IMR-90 (cell line): Measurements from ENCODE around the gene LRRC73. TPM values are rescaled to one million over a fixed set of nuclear protein-coding genes. Genes with fewer than 3 reads are reported as not detected.

ENCODE experiments used
- ATAC-seq: fragments of 200-7000 bp; cut with Tn5 transposase; 2 replicates; pipeline ENCODE4 v1.9.1; 2020; ENCODE audit warnings: low read depth, mild to moderate bottlenecking, moderate library complexity
- BruUV-seq: library from RNA; stranded (reverse); fragments of 400-500 nt; replicated peaks from 2 replicates; lab custom pipeline; 2021; lab: Mats Ljungman, UMichigan
- CTCF ChIA-PET: fragments of 300-600 bp; formaldehyde crosslinking; extraction: SDS; loops from one replicate; lab custom pipeline; 2021; ENCODE audit warnings: antibody characterized with exemption; lab: Yijun Ruan, JAX
- POLR2A ChIA-PET: fragments of 300-600 bp; sonication (Branson Sonifier 250); formaldehyde crosslinking; loops from one replicate; lab custom pipeline; 2022; ENCODE audit warnings: antibody characterized with exemption; ENCODE audit not compliant: unreplicated experiment; lab: Charles Lee
- DNase-seq: peaks from one replicate; pipeline ENCODE4 v3.0.0; 2013
- H2AFZ ChIP-seq: replicated peaks from 2 replicates; pipeline ENCODE3; 2013; ENCODE audit warnings: low read length, mild to moderate bottlenecking; ENCODE audit not compliant: poor library complexity
- H2AK5ac ChIP-seq: 2 replicates; pipeline ENCODE4 v1.6.1; 2013; ENCODE audit warnings: low read depth, low read length, inconsistent platforms
- H2AK9ac ChIP-seq: replicated peaks from 2 replicates; pipeline ENCODE3; 2013; ENCODE audit warnings: mild to moderate bottlenecking, low read depth, low read length, moderate library complexity; ENCODE audit not compliant: poor library complexity
- H2BK120ac ChIP-seq: 2 replicates; pipeline ENCODE4 v1.6.1; 2013; ENCODE audit warnings: low read depth, low read length, inconsistent platforms
- H2BK15ac ChIP-seq: 3 replicates; pipeline ENCODE4 v1.6.1; 2013; ENCODE audit warnings: low read depth, low read length, inconsistent platforms
- H2BK20ac ChIP-seq: 2 replicates; pipeline ENCODE4 v1.6.1; 2013; ENCODE audit warnings: low read depth, mild to moderate bottlenecking, inconsistent platforms, low read length, moderate library complexity
- H2BK5ac ChIP-seq: 2 replicates; pipeline ENCODE4 v1.6.1; 2013; ENCODE audit warnings: mild to moderate bottlenecking, low read depth, low read length, inconsistent platforms; ENCODE audit not compliant: poor library complexity, severe bottlenecking
- H3K14ac ChIP-seq: replicated peaks from 2 replicates; pipeline ENCODE4 v1.6.1; 2013; ENCODE audit warnings: low read depth, low read length, inconsistent platforms
- H3K18ac ChIP-seq: 2 replicates; pipeline ENCODE4 v1.6.1; 2013; ENCODE audit warnings: low read depth, low read length, control low read depth
- H3K23ac ChIP-seq: 2 replicates; pipeline ENCODE4 v1.6.1; 2013; ENCODE audit warnings: low read depth, low read length, inconsistent platforms
- H3K27ac ChIP-seq: 2 replicates; pipeline ENCODE4 v1.5.1; 2013; ENCODE audit warnings: mild to moderate bottlenecking, control low read depth, low read length; ENCODE audit not compliant: insufficient read depth
- H3K27me3 ChIP-seq: 2 replicates; pipeline ENCODE4 v1.6.1; 2013; ENCODE audit warnings: low read length; ENCODE audit not compliant: control insufficient read depth, insufficient read depth
- H3K36me3 ChIP-seq: 2 replicates; pipeline ENCODE4 v1.6.1; 2013; ENCODE audit warnings: low read length, mixed read lengths; ENCODE audit not compliant: control insufficient read depth, insufficient read depth
- H3K4ac ChIP-seq: 2 replicates; pipeline ENCODE4 v1.6.1; 2013; ENCODE audit warnings: low read depth, low read length, inconsistent platforms
- H3K4me1 ChIP-seq: 2 replicates; pipeline ENCODE4 v1.6.1; 2013; ENCODE audit warnings: low read length, mixed read lengths; ENCODE audit not compliant: control insufficient read depth, insufficient read depth
- H3K4me2 ChIP-seq: 2 replicates; pipeline ENCODE4 v1.6.1; 2013; ENCODE audit warnings: low read depth, mild to moderate bottlenecking, control low read depth, low read length, moderate library complexity
- H3K4me3 ChIP-seq: 2 replicates; pipeline ENCODE4 v1.5.1; 2013; ENCODE audit warnings: low read depth, mild to moderate bottlenecking, control low read depth, low read length, moderate library complexity; ENCODE audit not compliant: insufficient read depth
- H3K56ac ChIP-seq: 2 replicates; pipeline ENCODE4 v1.6.1; 2013; ENCODE audit warnings: low read length, inconsistent platforms; ENCODE audit not compliant: insufficient read depth; ENCODE audit errors: extremely low read depth
- H3K79me1 ChIP-seq, 2 experiments: 2 replicates each; pipeline ENCODE4 v1.6.1; 2013; ENCODE audit warnings: low read length in 2 of 2, inconsistent platforms in 1 of 2, low read depth in 1 of 2
- H3K9ac ChIP-seq: 2 replicates; pipeline ENCODE4 v1.6.1; 2013; ENCODE audit warnings: low read depth, low read length, control low read depth
- H3K9me1 ChIP-seq: 2 replicates; pipeline ENCODE4 v1.6.1; 2013; ENCODE audit warnings: low read length, inconsistent platforms; ENCODE audit not compliant: insufficient read depth
- H3K9me3 ChIP-seq: 2 replicates; pipeline ENCODE4 v1.6.1; 2013; ENCODE audit warnings: low read length; ENCODE audit not compliant: control insufficient read depth, insufficient read depth
- H4K20me1 ChIP-seq: 2 replicates; pipeline ENCODE4 v1.6.1; 2013; ENCODE audit warnings: low read length, inconsistent platforms; ENCODE audit not compliant: insufficient read depth
- H4K5ac ChIP-seq: 2 replicates; pipeline ENCODE4 v1.6.1; 2013; ENCODE audit warnings: mild to moderate bottlenecking, low read depth, low read length, control low read depth
- H4K8ac ChIP-seq, 2 experiments: 2 replicates each; pipeline ENCODE4 v1.6.1; 2013; ENCODE audit warnings: low read depth in 2 of 2, low read length in 2 of 2, control low read depth in 1 of 2, inconsistent platforms in 1 of 2
- H4K91ac ChIP-seq: 2 replicates; pipeline ENCODE4 v1.6.1; 2013; ENCODE audit warnings: low read depth, low read length, inconsistent platforms; ENCODE audit not compliant: insufficient read depth
- FOS ChIP-seq: fragments of 150-350 bp; IDR thresholded peaks from 2 replicates; pipeline ENCODE4 v1.6.1; 2016; ENCODE audit warnings: low read depth, low read length
- RAD21 ChIP-seq: IDR thresholded peaks from 2 replicates; pipeline ENCODE4 v1.6.1; 2012; ENCODE audit warnings: low read length, improper control_type of control experiment
- RFX5 ChIP-seq: IDR thresholded peaks from 2 replicates; pipeline ENCODE4 v1.8.0; 2012; ENCODE audit warnings: low read depth, mild to moderate bottlenecking, low read length, moderate library complexity
- WGBS, 2 experiments: methylation state at CpG; one replicate each; pipeline versions ENCODE4 v1.1.5 to v1.1.7; 2013; ENCODE audit warnings: missing lambda C conversion rate in 2 of 2; ENCODE audit not compliant: insufficient read length in 1 of 2; ENCODE audit errors: extremely low coverage in 2 of 2; 5-methylcytosine and 5-hydroxymethylcytosine counted together
- dilution Hi-C: fragments of 300-500 bp; cut with HindIII; formaldehyde crosslinking; loops from one replicate; pipeline ENCODE4 v1.14.3; 2018; ENCODE audit warnings: low sequenced_read_pairs; ENCODE audit not compliant: unreplicated experiment
- in situ Hi-C: fragments of 300-500 bp; cut with MboI; formaldehyde crosslinking; loops from 3 replicates; pipeline ENCODE4 v1.14.3; 2019; ENCODE audit warnings: low sequenced_read_pairs, inconsistent platforms, mixed read lengths
- intact Hi-C: fragments of 100-400 bp; cut with micrococcal nuclease; formaldehyde crosslinking; loops from 2 replicates; pipeline ENCODE4 v1.10.0; 2022
- polyA plus RNA-seq, 3 experiments: library from polyadenylated mRNA; depleted of rRNA; stranded (reverse); fragments of >200 nt; gene quantifications; 2 replicates each; pipeline ENCODE4 v1.2.3, GENCODE V29; 2012; ENCODE audit warnings: low replicate concordance in 1 of 3
- total RNA-seq: library from RNA; depleted of rRNA; stranded (reverse); fragments of >200 nt; gene quantifications from 2 replicates; pipeline ENCODE4 v1.2.3, GENCODE V29; 2012
- TF ChIP-seq, protein P1 (sequence below): fragments of 150-350 bp; IDR thresholded peaks from 2 replicates; pipeline ENCODE4 v1.6.1; 2016; ENCODE audit warnings: low read depth, mild to moderate bottlenecking, low read length, moderate library complexity, borderline replicate concordance
- TF ChIP-seq, protein P2 (sequence below): conservative IDR thresholded peaks from 2 replicates; pipeline ENCODE4 v1.5.1; 2012; ENCODE audit warnings: mild to moderate bottlenecking, low read depth, low read length, improper control_type of control experiment

LRRC73 gene
- total and polyA plus RNA-seq, 2 of the 4 experiments (the other 2 are of a cell fraction), result under 0.01 to 0.31 TPM

DNA sequence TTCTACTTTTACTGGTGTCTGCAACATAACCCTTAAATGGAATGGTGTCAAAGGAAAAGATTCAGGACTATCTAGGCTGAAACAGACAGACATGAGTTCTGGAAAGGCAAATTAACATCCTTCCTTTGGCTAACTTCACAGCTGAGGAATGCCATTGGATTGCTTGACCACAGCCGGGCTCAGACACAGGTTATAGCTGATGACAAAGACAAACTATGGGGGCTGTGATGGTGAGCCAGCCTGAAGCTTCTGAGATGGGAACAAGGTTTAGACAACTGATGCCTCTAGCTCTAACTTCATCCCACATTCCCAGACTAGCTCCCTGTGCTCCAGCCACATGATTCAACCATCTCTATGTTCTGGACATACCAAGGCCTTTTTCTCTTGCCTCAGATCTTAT is 22.1 kb upstream of the LRRC73 start:
- ATAC-seq (peak; percentile 17; the same call in 1 of the 2 replicates), DNase-seq (peak; percentile 28)
- Histone ChIP-seq H3K9me3 (no peaks in the 10 kb centered on the region), H3K14ac (no peak overlapping the region), H4K20me1 (no peaks in the 10 kb centered on the region), H4K91ac (no peak overlapping the region), H4K5ac (no peak overlapping the region), H2AK9ac (no peak overlapping the region), H3K9ac (no peak overlapping the region), H3K56ac (no peak overlapping the region), H3K36me3 (peaks cover 28% of the 10 kb centered on the region), H3K4me3 (no peak overlapping the region), H2BK5ac (no peak overlapping the region), H2BK15ac (no peak overlapping the region), H3K79me1 (no peaks in the 10 kb centered on the region), H3K18ac (no peak overlapping the region), H3K27ac (no peak overlapping the region), H3K4me2 (no peak overlapping the region), H3K4me1 (peaks cover 3% of the 10 kb centered on the region; the same call in 1 of the 2 replicates), H3K4ac (no peak overlapping the region), H2BK20ac (no peak overlapping the region), H3K23ac (no peak overlapping the region), H2AFZ (no peak overlapping the region), H3K27me3 (no peaks in the 10 kb centered on the region), H3K9me1 (no peaks in the 10 kb centered on the region), H4K8ac (no peak overlapping the region), H2BK120ac (no peak overlapping the region), H2AK5ac (no peak overlapping the region)
- no TSS peak for BruUV-seq
- in situ Hi-C loops (no loop called here), dilution Hi-C loops (no loop called here), intact Hi-C loops (no loop called here)
- no peak for TF ChIP-seq RAD21
- TF ChIP-seq, protein P1, sequence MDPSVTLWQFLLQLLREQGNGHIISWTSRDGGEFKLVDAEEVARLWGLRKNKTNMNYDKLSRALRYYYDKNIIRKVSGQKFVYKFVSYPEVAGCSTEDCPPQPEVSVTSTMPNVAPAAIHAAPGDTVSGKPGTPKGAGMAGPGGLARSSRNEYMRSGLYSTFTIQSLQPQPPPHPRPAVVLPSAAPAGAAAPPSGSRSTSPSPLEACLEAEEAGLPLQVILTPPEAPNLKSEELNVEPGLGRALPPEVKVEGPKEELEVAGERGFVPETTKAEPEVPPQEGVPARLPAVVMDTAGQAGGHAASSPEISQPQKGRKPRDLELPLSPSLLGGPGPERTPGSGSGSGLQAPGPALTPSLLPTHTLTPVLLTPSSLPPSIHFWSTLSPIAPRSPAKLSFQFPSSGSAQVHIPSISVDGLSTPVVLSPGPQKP, result no peak
- TF ChIP-seq RFX5, result no peak
- TF ChIP-seq, protein P2, sequence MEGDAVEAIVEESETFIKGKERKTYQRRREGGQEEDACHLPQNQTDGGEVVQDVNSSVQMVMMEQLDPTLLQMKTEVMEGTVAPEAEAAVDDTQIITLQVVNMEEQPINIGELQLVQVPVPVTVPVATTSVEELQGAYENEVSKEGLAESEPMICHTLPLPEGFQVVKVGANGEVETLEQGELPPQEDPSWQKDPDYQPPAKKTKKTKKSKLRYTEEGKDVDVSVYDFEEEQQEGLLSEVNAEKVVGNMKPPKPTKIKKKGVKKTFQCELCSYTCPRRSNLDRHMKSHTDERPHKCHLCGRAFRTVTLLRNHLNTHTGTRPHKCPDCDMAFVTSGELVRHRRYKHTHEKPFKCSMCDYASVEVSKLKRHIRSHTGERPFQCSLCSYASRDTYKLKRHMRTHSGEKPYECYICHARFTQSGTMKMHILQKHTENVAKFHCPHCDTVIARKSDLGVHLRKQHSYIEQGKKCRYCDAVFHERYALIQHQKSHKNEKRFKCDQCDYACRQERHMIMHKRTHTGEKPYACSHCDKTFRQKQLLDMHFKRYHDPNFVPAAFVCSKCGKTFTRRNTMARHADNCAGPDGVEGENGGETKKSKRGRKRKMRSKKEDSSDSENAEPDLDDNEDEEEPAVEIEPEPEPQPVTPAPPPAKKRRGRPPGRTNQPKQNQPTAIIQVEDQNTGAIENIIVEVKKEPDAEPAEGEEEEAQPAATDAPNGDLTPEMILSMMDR, result no peak
- no peak for TF ChIP-seq FOS
- ChIA-PET POLR2A (no interaction called here), CTCF (no interaction called here)
- WGBS, 2 experiments, result no CpG with 5 or more reads among the region's 1 CpG
